ENCODE measurements around the gene IFT122.

IFT122 gene

GRCh38 chr3:129519896-129520715, 80.1 kb downstream of the IFT122 start:
- no peak for DNase-seq

- DNase-seq, result no peak
Observed at GRCh38 chr3:129520960-129521359, 80.9 kb downstream of the IFT122 start.

DNA sequence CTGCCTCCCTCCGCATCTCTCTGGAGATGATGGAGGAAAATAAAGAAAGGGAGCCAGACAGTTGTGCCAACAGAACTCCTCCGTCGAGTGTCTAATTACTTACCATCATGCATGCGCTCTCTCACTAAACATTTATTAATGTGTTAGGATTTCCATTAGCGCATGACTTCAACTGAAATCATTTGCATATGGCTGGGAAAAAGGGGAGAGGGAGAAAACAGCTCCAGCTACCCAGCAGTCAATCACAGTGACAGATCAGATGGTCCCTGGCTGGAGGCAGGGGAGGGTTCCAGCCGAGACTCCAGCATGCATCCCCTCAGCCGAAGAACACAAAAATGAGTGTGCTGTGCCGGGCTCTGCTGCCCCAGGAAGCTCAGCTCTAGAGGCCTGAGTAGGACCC, 81.6 kb downstream of the IFT122 start:
- no peak for DNase-seq

DNA sequence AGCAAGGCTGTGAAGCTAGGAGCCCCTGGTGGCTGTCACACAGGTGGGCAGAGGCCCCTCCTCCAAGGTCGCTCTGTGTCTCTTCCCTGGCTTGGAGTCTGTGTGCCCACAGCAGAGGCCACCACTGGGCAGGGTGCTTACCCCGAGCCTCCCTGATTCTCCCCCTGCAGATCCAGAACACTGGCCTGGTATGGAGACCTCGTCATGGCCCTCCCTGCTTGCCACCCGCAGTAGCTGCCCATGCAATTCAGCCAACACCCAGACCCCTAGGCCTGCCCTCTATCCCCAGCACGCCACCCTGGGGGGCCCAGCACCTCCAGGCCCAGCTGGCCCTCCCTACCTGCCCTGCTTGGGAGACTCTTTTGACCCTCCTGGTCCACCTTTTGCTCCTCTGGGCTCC, 82.9 kb downstream of the IFT122 start:
- no peak for DNase-seq

DNA sequence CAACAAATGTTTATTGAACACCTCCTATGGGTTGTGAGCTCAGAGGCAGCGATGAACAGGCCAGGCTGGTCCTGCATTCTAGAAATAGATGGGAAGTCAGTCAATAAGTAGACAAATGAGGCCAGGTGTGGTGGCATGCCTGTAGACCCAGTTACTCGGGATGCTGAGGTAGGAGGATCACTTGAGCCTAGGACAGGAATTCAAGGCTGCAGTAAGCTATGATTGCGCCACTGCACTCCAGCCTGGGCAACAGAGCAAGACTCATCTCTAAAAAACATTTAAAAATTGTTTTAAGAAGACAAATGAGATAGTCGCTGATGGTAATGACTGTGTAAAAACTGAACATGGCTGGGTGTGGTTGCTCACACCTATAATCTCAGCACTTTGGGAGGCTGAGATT, 84.1 kb downstream of the IFT122 start:
- DNase-seq, result no peak

GRCh38 chr3:129525341-129525968, 85.4 kb downstream of the IFT122 start:
- no peak for DNase-seq

GRCh38 chr3:129526121-129526900, 86.3 kb downstream of the IFT122 start:
- no peak for DNase-seq

- DNase-seq, result no peak
Observed at GRCh38 chr3:129527262-129527661, 87.2 kb downstream of the IFT122 start.

- no peak for DNase-seq
Observed at GRCh38 chr3:129528589-129529100, 88.6 kb downstream of the IFT122 start, which contains the start of gene RHO. Gene RHO (plus strand): TSS chr3:129528639. CDS start chr3:129528734, 95 bp downstream.

- no peak for DNase-seq
Observed at GRCh38 chr3:129529436-129530210, 89.6 kb downstream of the IFT122 start.

DNA sequence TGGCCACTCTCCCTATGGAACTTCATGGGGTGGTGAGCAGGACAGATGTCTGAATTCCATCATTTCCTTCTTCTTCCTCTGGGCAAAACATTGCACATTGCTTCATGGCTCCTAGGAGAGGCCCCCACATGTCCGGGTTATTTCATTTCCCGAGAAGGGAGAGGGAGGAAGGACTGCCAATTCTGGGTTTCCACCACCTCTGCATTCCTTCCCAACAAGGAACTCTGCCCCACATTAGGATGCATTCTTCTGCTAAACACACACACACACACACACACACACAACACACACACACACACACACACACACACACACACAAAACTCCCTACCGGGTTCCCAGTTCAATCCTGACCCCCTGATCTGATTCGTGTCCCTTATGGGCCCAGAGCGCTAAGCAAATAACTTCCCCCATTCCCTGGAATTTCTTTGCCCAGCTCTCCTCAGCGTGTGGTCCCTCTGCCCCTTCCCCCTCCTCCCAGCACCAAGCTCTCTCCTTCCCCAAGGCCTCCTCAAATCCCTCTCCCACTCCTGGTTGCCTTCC, 90.3 kb downstream of the IFT122 start:
- DNase-seq, result no peak

GRCh38 chr3:129530821-129531220, 90.8 kb downstream of the IFT122 start:
- DNase-seq, result no peak

- no peak for DNase-seq
Observed at GRCh38 chr3:129531699-129532098, 91.7 kb downstream of the IFT122 start.

GRCh38 chr3:129532261-129532660, 92.2 kb downstream of the IFT122 start:
- no peak for DNase-seq

DNA sequence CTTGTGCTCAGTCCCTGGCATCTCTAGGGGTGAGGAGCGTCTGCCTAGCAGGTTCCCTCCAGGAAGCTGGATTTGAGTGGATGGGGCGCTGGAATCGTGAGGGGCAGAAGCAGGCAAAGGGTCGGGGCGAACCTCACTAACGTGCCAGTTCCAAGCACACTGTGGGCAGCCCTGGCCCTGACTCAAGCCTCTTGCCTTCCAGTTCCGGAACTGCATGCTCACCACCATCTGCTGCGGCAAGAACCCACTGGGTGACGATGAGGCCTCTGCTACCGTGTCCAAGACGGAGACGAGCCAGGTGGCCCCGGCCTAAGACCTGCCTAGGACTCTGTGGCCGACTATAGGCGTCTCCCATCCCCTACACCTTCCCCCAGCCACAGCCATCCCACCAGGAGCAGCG, 93.4 kb downstream of the IFT122 start:
- DNase-seq, result no peak

DNA sequence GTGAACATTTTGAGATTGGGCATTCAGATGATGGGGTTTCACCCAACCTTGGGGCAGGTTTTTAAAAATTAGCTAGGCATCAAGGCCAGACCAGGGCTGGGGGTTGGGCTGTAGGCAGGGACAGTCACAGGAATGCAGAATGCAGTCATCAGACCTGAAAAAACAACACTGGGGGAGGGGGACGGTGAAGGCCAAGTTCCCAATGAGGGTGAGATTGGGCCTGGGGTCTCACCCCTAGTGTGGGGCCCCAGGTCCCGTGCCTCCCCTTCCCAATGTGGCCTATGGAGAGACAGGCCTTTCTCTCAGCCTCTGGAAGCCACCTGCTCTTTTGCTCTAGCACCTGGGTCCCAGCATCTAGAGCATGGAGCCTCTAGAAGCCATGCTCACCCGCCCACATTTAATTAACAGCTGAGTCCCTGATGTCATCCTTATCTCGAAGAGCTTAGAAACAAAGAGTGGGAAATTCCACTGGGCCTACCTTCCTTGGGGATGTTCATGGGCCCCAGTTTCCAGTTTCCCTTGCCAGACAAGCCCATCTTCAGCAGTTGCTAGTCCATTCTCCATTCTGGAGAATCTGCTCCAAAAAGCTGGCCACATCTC, 94.5 kb downstream of the IFT122 start:
- DNase-seq, result no peak

- no peak for DNase-seq
Observed at GRCh38 chr3:129535075-129535474, 95.1 kb downstream of the IFT122 start.

GRCh38 chr3:129536374-129536667, 96.3 kb downstream of the IFT122 start:
- DNase-seq, result no peak

DNA sequence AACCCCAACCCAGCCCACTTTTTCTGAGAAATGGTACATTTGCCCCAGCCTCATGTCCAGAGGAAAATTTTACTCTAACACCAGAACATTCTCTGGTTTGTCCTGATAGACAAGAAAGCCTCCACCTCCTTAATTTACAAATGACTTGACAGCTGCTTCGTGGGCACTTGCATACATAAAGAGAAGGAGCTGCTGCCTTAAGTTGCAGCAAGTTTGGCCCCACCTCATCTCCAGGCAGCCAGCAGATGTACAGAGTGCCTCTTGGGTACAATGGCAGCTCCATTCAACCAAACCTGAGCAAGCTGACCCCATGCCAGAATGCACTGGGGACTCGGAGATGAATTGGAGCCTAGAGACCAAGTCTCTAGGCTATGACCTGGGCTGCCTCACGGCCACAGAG, 96.8 kb downstream of the IFT122 start:
- no peak for DNase-seq

DNA sequence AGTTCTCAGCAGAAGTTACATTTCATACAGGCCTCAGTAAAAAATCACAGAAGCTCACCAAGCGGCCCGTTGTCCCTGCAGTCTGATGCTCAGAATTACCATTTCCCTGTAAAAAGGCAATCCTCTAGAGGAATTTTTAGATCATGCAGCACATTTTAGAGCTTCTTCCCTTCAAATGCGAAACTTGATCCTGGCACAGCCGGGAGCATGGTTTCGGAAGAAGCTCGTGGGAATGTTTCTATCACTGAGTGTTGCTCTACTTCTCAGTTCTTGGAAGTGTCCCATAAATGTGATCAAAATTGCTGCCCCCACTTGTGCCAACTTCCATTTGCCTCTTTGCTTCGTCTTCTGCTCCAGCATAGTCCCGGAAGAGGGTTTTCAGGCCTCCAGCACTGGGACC, 99.2 kb downstream of the IFT122 start:
- no peak for DNase-seq

DNA sequence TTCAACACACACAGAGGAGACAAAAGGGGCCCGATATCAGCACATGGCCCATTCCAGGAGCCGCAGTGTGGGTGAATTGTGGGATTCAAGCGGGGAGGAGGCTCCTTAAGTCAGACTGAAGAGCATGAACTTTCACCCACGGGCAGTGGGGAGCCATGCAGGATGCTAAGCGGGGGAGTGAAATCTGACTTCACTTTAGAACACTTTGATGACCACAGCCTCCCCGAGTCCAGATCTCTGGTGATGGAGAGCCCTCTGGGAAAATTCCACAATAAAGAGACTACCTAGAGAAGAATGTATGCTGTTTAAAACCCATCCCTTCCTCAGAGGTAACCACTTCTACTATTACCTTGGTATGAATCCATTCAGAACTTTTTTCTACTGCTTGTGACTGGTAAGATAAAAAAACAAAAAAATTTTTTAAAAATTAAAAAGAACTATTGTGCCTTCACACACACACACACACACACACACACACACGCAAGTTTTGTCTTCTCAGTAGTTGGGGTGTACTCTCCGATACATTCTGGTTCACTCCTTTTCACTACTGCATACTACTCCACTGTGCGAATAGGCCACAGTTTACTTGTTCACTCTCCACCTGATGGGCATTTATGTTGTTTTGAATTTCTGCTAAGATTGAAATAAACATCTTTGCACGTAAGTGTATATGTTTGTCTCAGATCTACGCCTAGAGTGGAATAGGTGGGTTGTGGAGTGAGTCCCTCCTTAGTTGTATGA, 100.9 kb downstream of the IFT122 start:
- no peak for DNase-seq

All from stimulated activated CD4-positive, alpha-beta T cell treated with anti-CD3 and anti-CD28 coated beads, Interleukin-12 subunit alpha, Interleukin-12 subunit beta, amount 100 ng/mL, for 4 hours (primary cell).